Upper lobe of left lung (tissue), 4 donors: ENCODE measurements around the gene TGFB2.

Experiments used
- POLR2A ChIP-seq, 4 donors: fragments of 450-650 bp; IDR thresholded peaks; one replicate each; pipeline ENCODE4 v1.5.1; 2016 to 2017; ENCODE audit warnings: antibody characterized with exemption in 4 of 4, mild to moderate bottlenecking in 2 of 4
- POLR2AphosphoS5 ChIP-seq, 2 donors: sonication (generic); formaldehyde crosslinking; IDR thresholded peaks; one replicate each; pipeline ENCODE4 v1.5.1; 2017; ENCODE audit warnings: antibody characterized with exemption in 2 of 2

DNA sequence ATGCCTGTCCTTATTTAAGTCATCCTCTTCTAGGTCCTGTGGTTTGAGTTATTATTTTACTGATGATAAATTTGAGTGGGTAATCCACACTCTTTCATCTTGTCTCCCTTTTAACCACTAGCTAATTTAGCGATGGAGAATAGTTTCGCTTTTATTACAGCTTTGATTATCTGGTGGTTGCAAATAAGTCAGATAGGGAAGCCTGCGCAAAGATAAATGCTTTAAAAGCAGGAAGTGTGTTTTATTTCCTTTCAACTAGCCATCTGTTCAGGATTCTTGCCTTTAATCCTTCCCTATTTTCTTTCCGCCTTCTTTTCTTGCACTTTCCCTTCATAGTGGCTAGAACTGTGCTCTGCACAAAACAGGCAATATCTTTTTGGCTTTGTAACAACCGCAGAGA lies 129.0 kb downstream of the TGFB2 start:
- TF ChIP-seq POLR2AphosphoS5 (IDR thresholded peaks at IDR 0.05) (no peak), POLR2A (IDR thresholded peaks at IDR 0.05) (no peak)
